Body of pancreas (tissue), 4 donors: ENCODE measurements around the gene KCNK13. TPM values are rescaled to one million over a fixed set of nuclear protein-coding genes. Genes with fewer than 3 reads are reported as not detected.

Experiments
- ATAC-seq: fragments of 150-250 bp; one replicate; pipeline ENCODE4 v1.9.1; 2016
- DNase-seq, 4 donors: peaks; one replicate each; pipeline ENCODE4 v3.0.0-alpha.2; 2019
- H3K27ac ChIP-seq, 4 donors: fragments of 200-600 bp; sonication (generic); 1 replicate in 3 of 4; 2 replicates in 1 of 4; pipeline versions ENCODE4 v1.5.1 to v1.6.1; 2016 to 2019; ENCODE audit warnings: mild to moderate bottlenecking in 1 of 4, mixed read lengths in 1 of 4, moderate library complexity in 1 of 4
- H3K27me3 ChIP-seq, 2 donors: fragments of 200-600 bp; sonication (generic); one replicate each; pipeline ENCODE4 v1.6.0; 2016; ENCODE audit warnings: mild to moderate bottlenecking in 1 of 2
- H3K36me3 ChIP-seq, 2 donors: fragments of 200-600 bp; sonication (generic); replicated peaks in 1 of 2; 2 replicates each; pipeline ENCODE4 v1.5.1; 2016; ENCODE audit warnings: low read depth in 2 of 2; ENCODE audit not compliant: insufficient read depth in 1 of 2
- H3K4me1 ChIP-seq: fragments of 200-600 bp; sonication (generic); one replicate; pipeline ENCODE4 v1.6.0; 2016
- H3K4me3 ChIP-seq, 2 donors: fragments of 200-600 bp; sonication (generic); 1 replicate in 1 of 2; 2 replicates in 1 of 2; pipeline ENCODE4 v1.5.1; 2016 to 2019
- H3K9me3 ChIP-seq, 3 donors: fragments of 200-600 bp; sonication (generic); 1 replicate in 2 of 3; 2 replicates in 1 of 3; pipeline ENCODE4 v1.5.1; 2016
- CTCF ChIP-seq, 7 experiments: fragments of 450-650 bp in 4 of 7; fragments of 200-600 bp in 3 of 7; sonication (generic) in 3 of 7; IDR thresholded peaks; one replicate each; pipeline ENCODE4 v1.5.1; 2016 to 2019; ENCODE audit warnings: antibody characterized with exemption in 7 of 7
- POLR2A ChIP-seq, 3 donors: fragments of 450-650 bp; IDR thresholded peaks; one replicate each; pipeline ENCODE4 v1.6.1; 2016; ENCODE audit warnings: antibody characterized with exemption in 3 of 3, mild to moderate bottlenecking in 2 of 3
- WGBS, 2 donors: methylation state at CpG; one replicate each; pipeline ENCODE4 v1.1.5; 2017; 5-methylcytosine and 5-hydroxymethylcytosine counted together
- intact Hi-C: fragments of 100-400 bp; cut with DNase I; formaldehyde crosslinking; loops from one replicate; pipeline ENCODE4 v1.15.1; 2023
- total RNA-seq, 2 donors: library from RNA; depleted of rRNA; stranded (reverse); fragments of >200 nt; gene quantifications; one replicate each; pipeline ENCODE4 v1.1.0, GENCODE V29; 2016

The KCNK13 gene
- total RNA-seq, 2 donors from 2014 or later = 0.26 TPM; not detected in 1

GRCh38 chr14:90115780-90116179 lies 54.0 kb downstream of the KCNK13 start:
- DNase-seq (no peak), ATAC-seq (no peak)
- no peak overlapping the region for H3K4me3 ChIP-seq
- H3K27ac ChIP-seq = no peak overlapping the region
- H3K4me1 ChIP-seq = no peaks in the 10 kb centered on the region
- H3K27me3 ChIP-seq = no peaks in the 10 kb centered on the region
- H3K36me3 ChIP-seq = no peaks in the 10 kb centered on the region
- H3K9me3 ChIP-seq = no peaks in the 10 kb centered on the region
- intact Hi-C loops = no loop called here
- TF ChIP-seq POLR2A (IDR thresholded peaks at IDR 0.05) (no peak), CTCF (IDR thresholded peaks at IDR 0.05) (no peak)
- WGBS, 2 donors = 31 to 56% methylated on average over 1 of the region's 1 CpG

DNA sequence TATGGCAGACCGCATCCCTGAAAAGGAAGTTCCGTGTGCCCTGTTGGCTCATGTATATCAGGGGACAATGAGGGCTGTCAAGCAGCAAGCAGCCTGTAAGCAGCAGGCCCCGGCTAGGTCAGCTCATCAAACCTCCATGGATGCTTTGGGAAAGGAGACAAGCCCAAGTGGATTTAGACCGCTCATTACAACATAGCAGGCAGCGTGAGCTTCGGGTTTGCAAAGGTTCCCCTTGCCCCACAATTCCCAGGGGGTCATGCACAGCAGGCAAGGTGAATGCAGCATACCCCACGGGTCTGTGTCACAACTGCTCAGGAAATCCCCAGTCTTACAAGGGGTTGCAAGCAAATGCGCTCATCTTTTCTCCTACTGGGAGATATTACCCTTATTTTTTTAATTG lies 54.6 kb downstream of the KCNK13 start:
- DNase-seq (no peak), ATAC-seq (no peak)
- Histone ChIP-seq H3K36me3 (no peaks in the 10 kb centered on the region), H3K4me3 (no peak overlapping the region), H3K27me3 (no peaks in the 10 kb centered on the region), H3K4me1 (no peaks in the 10 kb centered on the region), H3K9me3 (no peaks in the 10 kb centered on the region), H3K27ac (no peak overlapping the region)
- no peak for TF ChIP-seq CTCF (IDR thresholded peaks at IDR 0.05)
- TF ChIP-seq POLR2A (IDR thresholded peaks at IDR 0.05) = no peak
- WGBS, 2 donors = 68 to 71% methylated on average over 8 of the region's 8 CpGs
- intact Hi-C loops = no loop called here

DNA sequence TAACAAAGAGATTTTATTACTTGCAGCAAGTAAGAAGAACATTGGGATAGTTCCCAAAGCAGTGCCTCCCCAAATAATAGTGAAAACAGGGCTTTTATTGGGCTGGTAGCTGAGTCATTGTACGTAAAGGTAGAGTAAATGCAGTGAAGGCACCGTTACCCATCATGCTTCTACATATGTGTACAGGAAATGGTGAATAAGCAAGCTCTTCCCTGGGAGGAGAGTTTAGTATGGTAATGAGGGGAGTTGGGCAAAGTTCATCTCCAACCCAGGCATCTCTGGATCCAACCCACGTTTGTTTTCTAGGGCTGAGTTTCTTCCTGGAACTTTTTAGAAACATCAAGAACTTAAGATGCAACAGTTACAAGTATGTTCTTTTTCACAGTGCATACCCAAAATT lies 56.2 kb downstream of the KCNK13 start:
- no peaks in the 10 kb centered on the region for H3K27me3 ChIP-seq
- ATAC-seq (no peak), DNase-seq (no peak)
- H3K36me3 ChIP-seq = no peaks in the 10 kb centered on the region
- H3K9me3 ChIP-seq = no peaks in the 10 kb centered on the region
- WGBS, 2 donors = 60 to 62% methylated on average over 3 of the region's 3 CpGs
- H3K4me1 ChIP-seq = no peaks in the 10 kb centered on the region
- H3K27ac ChIP-seq = no peak overlapping the region
- intact Hi-C loops = no loop called here
- no peak for TF ChIP-seq POLR2A (IDR thresholded peaks at IDR 0.05)
- TF ChIP-seq CTCF (IDR thresholded peaks at IDR 0.05) = no peak
- no peak overlapping the region for H3K4me3 ChIP-seq

- Histone ChIP-seq H3K36me3 (no peaks in the 10 kb centered on the region), H3K27me3 (no peaks in the 10 kb centered on the region), H3K4me1 (no peaks in the 10 kb centered on the region), H3K4me3 (no peak overlapping the region), H3K27ac (no peak overlapping the region), H3K9me3 (no peaks in the 10 kb centered on the region)
- intact Hi-C loops = no loop called here
- TF ChIP-seq CTCF (IDR thresholded peaks at IDR 0.05) (no peak), POLR2A (IDR thresholded peaks at IDR 0.05) (no peak)
- WGBS, 2 donors = 86% methylated on average over 15 of the region's 15 CpGs
- DNase-seq = no peak
- ATAC-seq = no peak
Observed at GRCh38 chr14:90126260-90126659, 64.5 kb downstream of the KCNK13 start.

GRCh38 chr14:90132821-90133570 lies 71.2 kb downstream of the KCNK13 start:
- DNase-seq = no peak
- no peak overlapping the region for H3K4me3 ChIP-seq
- H3K4me1 ChIP-seq = no peaks in the 10 kb centered on the region
- no peak for ATAC-seq
- H3K27me3 ChIP-seq = no peaks in the 10 kb centered on the region
- 58 to 60% methylated on average over 10 of the region's 10 CpGs for WGBS, 2 donors
- no peak overlapping the region for H3K27ac ChIP-seq
- TF ChIP-seq CTCF (IDR thresholded peaks at IDR 0.05) (no peak), POLR2A (IDR thresholded peaks at IDR 0.05) (no peak)
- no peaks in the 10 kb centered on the region for H3K9me3 ChIP-seq
- H3K36me3 ChIP-seq = no peaks in the 10 kb centered on the region
- intact Hi-C loops = no loop called here
